A549 (cell line): ENCODE results near the gene ADAM12.

Source experiments
- CEBPB ChIP-seq, 2 experiments: fragments of >200 bp in 1 of 2; sonication (Bioruptor Twin) in 1 of 2; formaldehyde crosslinking in 1 of 2; IDR thresholded peaks; 2 replicates each; pipeline ENCODE4 v1.6.1; 2012 to 2016
- EP300 ChIP-seq, 2 experiments: fragments of >200 bp; sonication (Bioruptor Twin); formaldehyde crosslinking; IDR thresholded peaks; 2 replicates in 1 of 2; 3 replicates in 1 of 2; pipeline ENCODE4 v1.6.1; 2016 to 2017
- KDM1A ChIP-seq: fragments of 200-600 bp; sonication (generic); IDR thresholded peaks from 2 replicates; pipeline ENCODE4 v1.6.1; 2016; ENCODE audit warnings: low read depth, mild to moderate bottlenecking
- POLR2A ChIP-seq: IDR thresholded peaks from 2 replicates; pipeline ENCODE4 v1.6.1; 2012; ENCODE audit warnings: mild to moderate bottlenecking, low read length
- POLR2AphosphoS2 ChIP-seq: conservative IDR thresholded peaks from 2 replicates; pipeline ENCODE4 v1.6.1; 2012; ENCODE audit warnings: low read length, improper control_type of control experiment, inconsistent platforms
- TF ChIP-seq, protein P1 (sequence below): fragments of >200 bp; sonication (Bioruptor Twin); formaldehyde crosslinking; IDR thresholded peaks from 3 replicates; pipeline ENCODE4 v1.5.1; 2016

DNA sequence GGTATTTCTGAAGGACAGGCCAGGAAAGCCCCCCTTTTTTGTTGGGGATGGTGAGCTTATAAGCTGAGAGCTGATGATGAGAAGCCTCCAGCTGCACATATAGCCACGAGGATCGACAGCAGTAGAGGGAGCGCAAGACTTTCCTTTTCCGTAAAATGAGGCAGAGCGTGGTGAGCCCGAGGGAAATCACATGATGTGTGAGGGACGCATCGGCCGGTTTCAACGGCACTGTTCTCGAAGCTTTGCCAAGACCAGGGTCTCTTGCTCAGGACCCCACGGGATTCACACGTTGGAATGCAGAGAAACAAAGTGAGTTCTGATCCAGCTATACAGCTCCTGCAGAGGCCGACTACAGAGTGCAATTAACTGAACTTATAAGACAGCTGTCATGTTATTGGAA, 55.7 kb downstream of the ADAM12 start:
- TF ChIP-seq, protein P1, sequence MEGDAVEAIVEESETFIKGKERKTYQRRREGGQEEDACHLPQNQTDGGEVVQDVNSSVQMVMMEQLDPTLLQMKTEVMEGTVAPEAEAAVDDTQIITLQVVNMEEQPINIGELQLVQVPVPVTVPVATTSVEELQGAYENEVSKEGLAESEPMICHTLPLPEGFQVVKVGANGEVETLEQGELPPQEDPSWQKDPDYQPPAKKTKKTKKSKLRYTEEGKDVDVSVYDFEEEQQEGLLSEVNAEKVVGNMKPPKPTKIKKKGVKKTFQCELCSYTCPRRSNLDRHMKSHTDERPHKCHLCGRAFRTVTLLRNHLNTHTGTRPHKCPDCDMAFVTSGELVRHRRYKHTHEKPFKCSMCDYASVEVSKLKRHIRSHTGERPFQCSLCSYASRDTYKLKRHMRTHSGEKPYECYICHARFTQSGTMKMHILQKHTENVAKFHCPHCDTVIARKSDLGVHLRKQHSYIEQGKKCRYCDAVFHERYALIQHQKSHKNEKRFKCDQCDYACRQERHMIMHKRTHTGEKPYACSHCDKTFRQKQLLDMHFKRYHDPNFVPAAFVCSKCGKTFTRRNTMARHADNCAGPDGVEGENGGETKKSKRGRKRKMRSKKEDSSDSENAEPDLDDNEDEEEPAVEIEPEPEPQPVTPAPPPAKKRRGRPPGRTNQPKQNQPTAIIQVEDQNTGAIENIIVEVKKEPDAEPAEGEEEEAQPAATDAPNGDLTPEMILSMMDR = no peak
- TF ChIP-seq KDM1A = no peak
- TF ChIP-seq CEBPB (IDR thresholded peaks at IDR 0.05) = no peak
- no peak for TF ChIP-seq EP300 (IDR thresholded peaks at IDR 0.05)
- no peak for TF ChIP-seq POLR2A
- TF ChIP-seq POLR2AphosphoS2 = no peak
